Measurements from ENCODE around the gene ZSCAN12.
"Not testable (repeated sequence)": the region's sequence is repeated elsewhere in the genome, so short reads cannot be mapped to it uniquely, and the experiment has no call there.

The ZSCAN12 gene

DNA sequence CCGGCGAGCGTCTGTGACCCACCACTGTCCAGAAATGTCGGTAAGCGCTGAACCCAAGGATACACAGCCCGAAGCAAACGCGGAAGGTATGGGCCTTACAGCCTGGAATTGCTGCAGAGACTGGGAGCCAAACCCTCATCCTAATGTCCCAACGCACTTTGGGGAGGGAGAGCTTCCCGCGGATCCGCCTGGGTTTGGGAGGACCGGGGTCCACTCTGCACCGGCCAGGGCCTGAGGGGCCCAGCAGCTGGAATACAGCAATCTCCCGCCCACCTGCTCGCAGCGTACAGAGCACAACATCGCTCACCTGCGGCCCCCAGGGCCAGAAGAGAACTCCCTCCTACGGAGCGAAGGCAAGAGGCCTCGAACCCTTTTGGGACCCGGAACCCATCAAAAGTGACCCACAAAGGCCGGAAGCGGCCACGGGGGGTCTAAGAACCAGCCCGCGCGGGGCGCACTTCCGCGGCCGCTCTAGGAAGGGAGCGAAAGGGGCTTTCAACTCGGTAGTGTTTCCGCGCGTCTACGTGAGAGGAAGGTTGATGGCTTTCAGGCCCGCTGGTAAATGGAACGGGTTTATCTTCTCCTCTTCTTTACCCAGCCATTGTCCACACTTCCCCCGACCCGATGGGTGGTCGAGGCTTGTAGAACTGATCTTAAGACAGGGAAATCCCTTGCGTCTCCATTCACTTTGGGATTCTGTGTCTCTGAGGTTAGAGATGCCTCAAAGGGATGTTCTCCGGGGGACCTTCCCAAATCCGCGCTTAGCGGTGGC, at the start of gene ZSCAN12:
Gene ZSCAN12 (minus strand): TSS at position 398 of the 772 bp plus-strand sequence. CDS start 1,342 bp downstream, outside the sequence.
- DNase-seq = peak; percentile 91

DNA sequence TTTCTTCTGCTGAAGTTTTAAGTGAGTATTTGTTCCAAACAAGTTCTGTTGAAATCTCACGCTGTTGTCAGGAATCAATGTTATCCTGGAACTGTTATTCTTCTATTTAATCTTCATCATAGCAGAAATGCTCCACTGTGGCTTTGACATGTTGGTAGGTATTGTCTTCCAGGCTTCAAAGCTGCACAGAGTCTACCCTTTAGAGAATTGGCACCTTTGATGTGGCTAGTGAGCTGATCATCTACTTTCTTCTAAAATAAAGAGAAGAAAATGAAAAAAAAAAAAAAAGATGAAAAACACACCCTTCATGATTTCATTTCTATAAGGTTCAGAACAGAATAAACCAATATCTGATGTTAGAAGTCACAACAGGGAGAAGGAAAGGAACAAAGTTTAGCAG, 49.5 kb upstream of the ZSCAN12 start:
- DNase-seq = no peak

DNA sequence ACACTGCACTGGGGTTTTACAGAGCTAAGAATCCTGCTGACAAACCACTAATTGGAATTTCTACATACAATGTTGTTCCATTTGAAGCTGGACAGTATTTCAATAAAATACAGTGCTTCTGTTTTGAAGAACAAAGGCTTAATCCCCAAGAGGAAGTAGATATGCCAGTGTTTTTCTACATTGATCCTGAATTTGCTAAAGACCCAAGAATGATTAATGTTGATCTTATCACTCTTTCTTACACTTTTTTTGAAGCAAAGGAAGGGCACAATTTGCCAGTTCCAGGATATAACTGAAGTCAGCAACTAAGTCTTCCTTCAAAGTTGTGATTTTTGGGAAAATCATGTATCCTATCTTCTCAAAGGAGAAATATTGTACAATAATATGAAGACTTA, 48.0 kb upstream of the ZSCAN12 start:
- DNase-seq = not testable (repeated sequence)

DNA sequence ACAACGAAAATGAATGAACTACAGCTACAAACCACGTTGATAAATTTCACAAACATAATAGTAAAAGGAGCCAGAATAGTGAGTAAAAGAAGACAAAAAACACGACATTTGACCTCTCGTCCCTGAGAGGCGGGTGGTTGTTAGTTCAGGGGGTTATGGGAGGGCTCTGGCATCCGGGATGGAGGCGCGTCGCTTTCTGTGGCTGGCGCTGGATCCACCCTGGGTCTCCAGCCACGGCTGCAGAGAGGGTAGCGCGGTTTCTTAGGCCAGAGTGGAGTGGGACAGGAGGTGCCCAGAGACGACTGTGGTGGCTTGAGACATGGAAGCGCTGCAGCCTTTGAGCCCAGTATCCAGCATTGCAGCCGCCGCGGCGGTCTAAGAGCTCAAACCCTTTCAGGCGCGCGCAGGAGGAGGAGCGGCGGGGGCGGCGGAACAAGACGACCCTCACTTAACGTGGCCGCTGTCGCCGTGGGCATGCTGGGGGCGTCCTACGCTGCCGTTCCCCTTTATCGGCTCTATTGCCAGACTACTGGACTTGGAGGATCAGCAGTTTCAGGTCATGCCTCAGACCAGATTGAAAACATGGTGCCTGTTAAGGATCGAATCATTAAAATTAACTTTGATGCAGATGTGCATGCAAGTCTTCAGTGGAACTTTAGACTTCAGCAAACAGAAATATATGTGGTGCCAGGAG, 47.4 kb upstream of the ZSCAN12 start:
- DNase-seq = no peak

DNA sequence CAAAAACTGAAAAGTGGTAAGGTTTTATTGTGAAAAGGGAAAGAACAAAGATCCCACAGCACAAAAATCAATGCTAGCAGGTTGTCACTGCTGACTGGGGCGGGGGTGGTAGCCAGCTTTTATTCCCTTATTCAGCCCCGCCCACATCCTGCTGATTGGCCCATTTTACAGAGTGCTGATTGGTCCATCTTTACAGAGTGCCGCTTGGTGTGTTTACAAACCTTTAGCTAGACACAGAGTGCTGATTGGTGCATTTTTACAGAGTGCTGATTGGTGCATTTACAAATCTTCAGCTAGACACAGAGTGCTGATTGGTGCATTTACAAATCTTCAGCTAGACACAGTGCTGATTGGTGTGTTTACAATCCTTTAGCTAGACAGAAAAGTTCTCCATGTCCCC, 45.2 kb upstream of the ZSCAN12 start:
- not testable (repeated sequence) for DNase-seq

DNA sequence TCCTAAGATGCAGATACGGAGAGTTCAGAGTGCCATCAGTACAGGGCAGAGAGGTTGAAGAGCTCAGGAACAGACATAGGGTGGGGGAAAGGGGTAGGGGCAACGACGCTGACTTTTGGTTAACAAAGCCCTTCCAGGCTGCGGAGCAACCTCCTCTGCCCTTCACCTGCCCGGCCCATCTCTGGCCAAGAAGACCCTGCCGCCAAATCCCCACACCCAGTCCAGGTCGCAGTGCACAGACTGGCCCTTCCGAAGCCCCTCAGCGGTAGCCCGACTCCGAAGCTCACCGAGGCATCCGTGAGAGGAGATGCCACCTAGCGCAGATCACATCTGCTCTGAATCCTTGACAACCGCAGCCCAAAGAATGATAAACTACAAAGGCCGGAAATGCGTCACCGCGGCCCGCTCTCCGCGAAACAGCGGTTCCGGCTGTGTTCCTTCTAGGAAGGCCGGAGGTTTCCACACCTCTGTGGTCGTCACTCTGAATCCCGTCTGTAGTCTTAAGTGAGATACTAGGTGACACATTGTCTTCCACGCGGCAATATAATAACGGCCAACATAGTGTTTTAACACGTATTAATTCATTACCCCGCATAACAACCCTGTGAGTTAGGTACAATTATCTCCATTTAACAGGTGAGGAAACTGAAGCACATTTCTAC, 43.7 kb upstream of the ZSCAN12 start, which contains the start of gene ZSCAN23:
Gene ZSCAN23 (minus strand): TSS at position 380 of the 662 bp plus-strand sequence. CDS start 7,225 bp downstream, outside the sequence.
- peak; percentile 74 for DNase-seq

DNA sequence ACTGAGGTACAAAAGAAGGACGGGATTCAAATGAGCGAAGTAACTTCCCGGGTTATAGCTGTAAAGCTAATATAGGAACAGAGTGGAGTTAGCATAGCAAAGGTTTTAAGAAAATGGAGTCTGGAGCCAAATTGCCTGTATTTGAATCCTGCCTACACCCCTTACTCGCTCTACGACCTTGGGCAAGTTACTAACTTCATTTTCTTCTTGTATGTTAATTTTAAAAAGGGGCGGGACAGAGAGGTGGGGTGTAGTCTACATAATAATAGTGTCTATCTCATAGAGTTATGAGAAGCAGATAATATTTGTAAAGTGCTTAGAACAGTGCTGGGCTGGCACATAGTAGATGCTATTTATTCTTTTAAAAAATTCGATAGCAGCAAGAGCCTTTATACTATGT, 43.0 kb upstream of the ZSCAN12 start:
- DNase-seq = no peak

DNA sequence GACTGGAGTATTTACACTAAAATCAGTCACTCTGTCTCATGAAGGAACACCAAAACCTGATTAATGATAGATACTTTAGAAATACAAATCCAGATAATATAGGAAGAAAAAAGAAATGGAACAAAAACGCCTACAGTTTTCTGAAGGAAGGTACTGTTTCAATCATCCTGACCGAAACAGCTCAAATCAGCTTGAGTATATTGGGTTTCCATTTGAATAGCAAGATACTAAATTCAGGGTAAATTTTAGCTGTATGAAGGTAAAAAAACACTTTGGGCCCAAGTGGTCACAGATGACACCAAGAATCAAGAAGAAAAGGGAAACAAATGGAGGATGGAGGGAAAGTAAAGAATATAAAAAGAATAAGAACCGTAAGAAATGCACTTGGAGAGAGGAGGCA, 36.9 kb upstream of the ZSCAN12 start:
- no peak for DNase-seq

DNA sequence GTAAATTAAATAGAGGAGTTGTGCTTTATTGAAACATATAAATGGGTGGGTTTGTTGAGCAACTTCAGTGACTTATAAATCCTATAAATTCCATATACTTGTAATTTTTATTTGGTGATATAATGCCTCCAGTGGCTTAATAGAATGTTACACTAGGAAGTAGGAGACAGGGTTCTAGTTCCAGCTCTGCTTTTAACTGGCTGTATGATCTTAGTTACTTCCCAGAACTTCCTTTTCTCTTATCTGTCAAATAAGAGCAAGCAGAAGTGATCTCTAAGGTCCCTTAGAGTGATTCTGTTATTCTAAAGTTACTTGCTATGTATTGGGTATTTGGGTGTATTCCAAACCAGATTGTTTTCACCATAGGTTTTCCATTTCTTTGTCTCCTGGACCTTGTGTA, 33.6 kb upstream of the ZSCAN12 start:
- peak; percentile 27 for DNase-seq

DNA sequence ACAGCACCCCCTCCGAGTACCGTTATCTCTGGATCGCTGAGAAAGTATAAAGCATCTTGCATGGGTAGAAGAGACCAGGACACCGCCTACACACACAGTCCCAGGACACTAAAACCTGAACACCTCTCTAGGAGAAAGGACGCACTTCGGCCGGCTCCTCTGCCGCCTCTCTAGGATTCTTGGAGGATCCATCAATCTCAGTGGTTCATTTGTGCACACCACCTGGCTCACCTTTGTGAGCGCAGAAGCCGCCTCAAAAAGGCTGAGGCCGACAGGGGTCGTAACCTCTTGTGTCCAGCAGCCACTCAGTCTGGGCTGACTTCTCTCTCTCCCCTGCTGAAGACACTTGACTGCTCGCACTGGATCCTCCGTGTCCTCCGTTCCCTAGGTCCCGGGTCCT, 30.2 kb upstream of the ZSCAN12 start:
- no peak for DNase-seq

DNA sequence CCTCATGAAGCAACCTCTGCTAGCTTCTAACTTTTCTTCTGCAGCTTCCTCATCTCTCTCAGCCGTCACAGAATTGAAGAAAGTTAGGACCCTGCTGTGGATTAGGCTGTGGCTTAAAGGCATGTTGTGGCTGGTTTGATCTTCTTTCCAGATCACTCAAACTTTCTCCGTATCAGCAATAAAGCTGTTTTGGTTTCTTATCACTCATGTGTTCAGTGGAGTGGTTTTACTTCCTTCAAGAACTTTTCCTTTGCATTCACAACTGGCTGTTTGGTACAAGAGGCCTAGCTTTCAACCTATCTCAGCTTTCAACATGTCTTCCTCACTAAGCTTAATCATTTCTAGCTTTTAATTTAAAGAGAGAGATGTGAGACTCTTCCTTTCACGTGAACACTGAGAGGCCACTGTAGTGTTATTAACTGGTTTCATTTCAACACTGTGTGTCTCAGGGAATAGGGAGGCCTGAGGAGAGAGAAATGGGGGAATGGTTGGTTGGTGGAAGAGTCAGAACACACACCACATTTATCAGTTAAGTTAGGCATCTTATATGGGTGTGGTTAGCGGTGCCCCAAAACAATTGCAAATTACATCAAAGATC, 26.5 kb upstream of the ZSCAN12 start:
- no peak for DNase-seq

DNA sequence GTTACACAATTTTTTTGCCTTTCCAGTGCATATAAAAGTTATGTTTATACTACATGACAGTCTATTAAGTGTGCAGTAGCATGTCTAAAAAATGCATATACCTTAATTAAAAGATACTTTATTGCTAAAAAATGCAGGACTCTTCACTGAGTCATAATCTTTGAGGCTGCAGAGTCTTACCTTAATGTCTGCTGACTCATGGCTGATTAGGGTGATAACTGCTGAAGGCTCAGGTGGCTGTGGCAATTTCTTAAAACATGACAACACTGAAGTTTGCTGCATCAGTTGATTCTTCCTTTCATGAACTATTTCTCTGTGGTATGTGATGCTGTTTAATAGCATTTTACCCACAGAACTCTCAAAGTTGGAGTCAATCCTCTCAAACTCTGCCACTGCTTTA, 24.6 kb upstream of the ZSCAN12 start:
- DNase-seq = no peak

DNA sequence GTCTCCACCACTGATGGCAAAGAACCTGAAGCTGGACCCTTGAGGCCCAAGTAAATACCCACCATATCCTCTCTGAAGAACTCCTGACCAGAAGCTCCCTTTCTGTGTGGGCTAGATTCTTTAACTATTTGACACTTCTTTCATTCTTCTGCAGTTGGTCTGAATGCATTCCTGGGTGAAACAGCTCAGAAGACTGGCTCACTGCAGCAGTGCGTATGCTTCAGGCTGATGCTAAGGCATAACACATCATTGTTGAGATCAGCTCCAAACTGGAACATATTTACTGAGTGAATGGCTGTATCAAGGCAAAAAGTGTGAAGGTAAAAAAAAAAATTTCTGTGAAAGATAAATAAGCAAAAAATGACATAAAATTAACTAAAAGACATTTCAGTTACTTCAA, 24.0 kb upstream of the ZSCAN12 start:
- no peak for DNase-seq

DNA sequence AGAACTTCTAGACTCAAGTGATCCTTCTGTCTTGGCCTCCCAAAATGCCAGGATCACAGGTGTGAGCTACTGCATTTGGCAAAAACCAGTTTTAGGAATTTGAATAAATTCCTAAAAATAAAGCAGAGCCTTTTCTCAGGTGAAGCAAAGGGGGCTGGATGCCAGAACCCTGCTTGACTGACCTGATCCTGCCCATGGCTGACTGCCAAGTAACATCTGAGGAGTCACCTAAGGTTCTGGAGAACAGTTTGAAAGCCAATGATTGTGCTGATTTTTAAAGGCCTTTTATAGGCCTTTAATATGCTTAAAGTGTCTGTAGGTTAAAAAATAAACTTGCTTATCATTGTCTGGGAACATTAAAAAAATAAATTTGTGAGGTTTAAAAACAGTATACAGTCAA, 14.1 kb upstream of the ZSCAN12 start:
- no peak for DNase-seq

DNA sequence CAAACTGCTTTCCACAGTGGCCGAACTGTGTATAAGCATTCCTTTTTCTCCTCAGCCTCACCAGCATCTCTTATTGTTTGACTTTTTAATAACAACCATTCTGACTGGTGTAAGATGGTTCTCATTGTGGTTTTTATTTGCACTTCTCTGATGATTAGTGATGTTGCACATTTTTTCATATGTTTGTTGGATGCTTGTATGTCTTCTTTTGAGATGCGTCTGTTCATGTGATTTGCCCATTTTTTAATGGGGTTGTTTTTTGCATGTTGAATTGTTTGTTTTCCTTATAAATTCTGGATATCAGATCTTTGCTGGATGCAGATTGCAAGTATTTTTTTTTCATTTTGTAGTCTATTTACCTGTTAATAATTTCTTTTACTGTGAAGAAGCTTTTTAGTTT, 11.2 kb upstream of the ZSCAN12 start:
- DNase-seq = no peak

DNA sequence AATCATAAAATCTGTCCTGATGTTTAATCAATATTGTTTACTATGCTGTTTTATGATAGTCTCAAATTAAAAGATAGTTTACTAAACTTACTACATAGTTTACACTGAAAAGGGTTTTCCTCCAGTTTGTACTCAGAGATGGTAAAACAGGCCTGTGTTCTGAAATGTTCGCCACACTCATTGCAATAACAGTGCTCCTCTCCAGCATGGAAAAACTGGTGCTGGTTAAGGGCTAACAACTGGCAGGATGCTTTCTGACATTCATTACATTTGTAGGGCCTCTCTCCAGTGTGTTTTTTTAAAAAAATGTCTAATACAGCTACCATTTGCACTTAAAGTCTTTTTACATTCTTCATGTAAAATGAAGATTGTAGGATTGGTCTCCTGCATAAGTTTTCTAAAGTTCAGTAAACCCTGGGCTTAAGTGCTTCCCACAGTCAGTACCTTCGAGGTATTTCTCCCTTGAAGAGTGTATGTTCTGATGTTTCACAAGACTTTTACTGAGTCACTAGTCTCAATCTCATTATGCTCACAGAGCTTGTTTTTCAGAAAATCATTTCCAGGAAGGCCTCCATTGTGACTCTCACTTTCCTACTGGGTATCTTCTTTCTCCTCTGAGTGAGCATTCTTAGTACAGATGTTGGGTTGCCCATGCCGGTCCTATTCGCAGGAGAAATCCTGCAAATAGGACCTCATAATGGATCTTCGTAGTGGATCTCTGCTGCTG, 8.7 kb upstream of the ZSCAN12 start:
- DNase-seq = no peak

DNA sequence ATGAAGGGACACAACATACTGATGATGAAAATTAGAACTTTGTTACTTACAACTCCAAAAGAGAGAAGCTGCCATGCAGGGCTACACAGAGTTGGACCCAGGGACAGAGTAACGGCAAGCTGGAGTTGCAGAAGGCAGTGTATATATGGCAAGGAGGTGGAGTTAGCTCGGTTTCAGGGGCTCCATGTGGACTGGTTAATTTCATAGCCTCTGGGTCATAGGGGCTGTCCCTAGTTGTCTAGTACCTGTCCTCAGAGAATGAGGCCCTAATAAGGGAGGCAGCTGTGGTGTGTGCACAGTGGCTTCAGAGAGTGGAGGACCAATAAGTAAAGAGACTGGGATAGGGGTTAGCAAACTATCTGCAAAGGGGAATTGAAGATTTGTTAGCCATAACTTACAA, 7.9 kb upstream of the ZSCAN12 start:
- no peak for DNase-seq

DNA sequence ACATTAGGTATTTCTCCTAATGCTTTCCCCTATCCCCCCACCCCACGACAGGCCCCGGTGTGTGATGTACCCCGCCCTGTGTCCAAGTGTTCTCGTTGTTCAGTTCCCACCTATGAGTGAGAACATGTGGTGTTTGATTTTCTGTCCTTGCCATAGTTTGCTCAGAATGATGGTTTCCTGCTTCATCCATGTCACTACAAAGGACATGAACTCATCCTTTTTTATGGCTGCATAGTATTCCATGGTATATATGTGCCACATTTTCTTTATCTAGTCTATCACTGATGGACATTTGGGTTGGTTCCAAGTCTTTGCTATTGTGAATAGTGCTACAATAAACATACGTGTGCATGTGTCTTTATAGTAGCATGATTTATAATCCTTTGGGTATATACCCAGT, 4.4 kb upstream of the ZSCAN12 start:
- not testable (repeated sequence) for DNase-seq

DNA sequence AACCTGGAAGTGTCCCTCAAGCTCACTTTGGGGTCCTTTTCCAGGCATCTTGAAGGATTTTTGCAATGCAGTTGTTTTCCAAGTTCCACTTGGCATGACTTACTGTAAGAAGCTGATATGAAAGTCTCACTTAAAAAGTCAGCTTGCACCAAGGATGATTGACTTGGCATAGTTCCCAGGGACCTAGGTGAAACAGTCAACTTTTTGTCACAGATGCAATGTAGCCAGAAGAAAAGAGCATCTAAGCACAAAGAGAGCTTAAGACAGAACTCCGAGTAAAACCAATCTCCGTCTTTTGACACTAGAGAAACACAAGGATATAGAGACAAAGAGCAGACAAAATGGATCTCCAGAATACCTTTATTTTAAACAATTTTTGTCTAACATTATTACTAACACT, 2.6 kb upstream of the ZSCAN12 start:
- peak; percentile 32 for DNase-seq

DNA sequence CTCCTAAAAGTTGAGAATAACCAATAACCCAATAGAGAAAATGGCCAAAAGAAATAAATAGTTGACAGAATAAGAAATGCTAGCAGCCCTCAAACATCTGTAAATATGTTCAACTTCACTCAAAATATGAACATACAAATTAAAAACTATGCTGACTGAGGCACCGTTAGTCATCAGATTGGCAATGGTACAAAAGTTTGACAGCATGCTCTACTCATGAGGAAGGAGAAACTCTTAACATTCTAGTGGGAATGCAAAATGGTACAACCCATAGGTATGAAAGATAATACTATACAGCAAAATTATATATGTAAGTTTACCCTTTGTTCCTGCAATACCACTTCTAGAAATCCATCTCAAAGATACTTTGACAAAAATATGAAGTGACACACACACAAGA, 1.6 kb upstream of the ZSCAN12 start:
- no peak for DNase-seq

DNA sequence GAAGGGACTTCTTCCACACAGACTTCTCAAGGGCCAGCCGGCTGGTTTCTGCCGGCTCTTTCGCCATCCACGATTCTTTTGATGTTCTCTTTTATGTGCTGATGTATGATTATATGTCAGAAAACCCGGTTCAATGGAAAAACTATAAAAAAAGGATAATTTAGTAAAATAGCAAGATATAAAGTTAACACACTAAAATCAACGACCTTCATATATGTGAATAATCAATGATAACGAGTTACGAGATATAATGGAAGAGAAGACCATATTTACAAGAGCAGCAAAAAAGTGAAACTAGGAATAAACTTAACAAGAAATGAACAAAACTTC, 540 bp upstream of the ZSCAN12 start:
- no peak for DNase-seq

DNA sequence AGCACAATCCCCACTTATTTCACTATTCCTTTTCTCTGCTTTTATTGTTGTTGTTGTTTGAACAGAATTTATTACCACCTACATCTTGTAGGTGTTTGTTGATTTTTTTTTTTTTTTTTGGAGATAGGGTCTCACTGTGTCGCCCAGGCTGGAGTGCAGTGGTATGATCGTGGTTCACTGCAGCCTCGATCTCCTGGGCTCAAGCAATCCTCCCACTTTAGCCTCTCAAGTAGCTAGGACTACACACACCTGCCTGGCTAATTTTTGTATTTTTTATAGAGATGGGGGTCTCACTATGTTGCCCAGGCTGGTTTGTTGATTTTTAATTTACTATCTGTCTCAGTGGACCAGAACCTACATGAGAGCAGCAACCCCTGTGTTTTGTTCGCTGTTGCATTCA, 3.6 kb downstream of the ZSCAN12 start:
- DNase-seq = no peak

All from hematopoietic multipotent progenitor cell treated with erythropoietin and hydrocortisone succinate and interleukin-3 and kit ligand, for 8 days (in vitro differentiated cells).